Choroid plexus epithelial cell (primary cell): ENCODE results near the gene MAST3.

Source experiments
- DNase-seq: peaks from one replicate; pipeline ENCODE4 v3.0.0-alpha.2; 2010; ENCODE audit warnings: low read depth
- H3K4me3 ChIP-seq: 2 replicates; pipeline ENCODE4 v1.5.1; 2011; ENCODE audit warnings: low read depth, mild to moderate bottlenecking, control low read depth, low read length, moderate library complexity
- TF ChIP-seq, protein P1 (sequence below): conservative IDR thresholded peaks from 2 replicates; pipeline ENCODE4 v1.5.1; 2011; ENCODE audit warnings: low read depth, mild to moderate bottlenecking, control low read depth, inconsistent platforms, low read length, moderate library complexity

Gene MAST3

DNA sequence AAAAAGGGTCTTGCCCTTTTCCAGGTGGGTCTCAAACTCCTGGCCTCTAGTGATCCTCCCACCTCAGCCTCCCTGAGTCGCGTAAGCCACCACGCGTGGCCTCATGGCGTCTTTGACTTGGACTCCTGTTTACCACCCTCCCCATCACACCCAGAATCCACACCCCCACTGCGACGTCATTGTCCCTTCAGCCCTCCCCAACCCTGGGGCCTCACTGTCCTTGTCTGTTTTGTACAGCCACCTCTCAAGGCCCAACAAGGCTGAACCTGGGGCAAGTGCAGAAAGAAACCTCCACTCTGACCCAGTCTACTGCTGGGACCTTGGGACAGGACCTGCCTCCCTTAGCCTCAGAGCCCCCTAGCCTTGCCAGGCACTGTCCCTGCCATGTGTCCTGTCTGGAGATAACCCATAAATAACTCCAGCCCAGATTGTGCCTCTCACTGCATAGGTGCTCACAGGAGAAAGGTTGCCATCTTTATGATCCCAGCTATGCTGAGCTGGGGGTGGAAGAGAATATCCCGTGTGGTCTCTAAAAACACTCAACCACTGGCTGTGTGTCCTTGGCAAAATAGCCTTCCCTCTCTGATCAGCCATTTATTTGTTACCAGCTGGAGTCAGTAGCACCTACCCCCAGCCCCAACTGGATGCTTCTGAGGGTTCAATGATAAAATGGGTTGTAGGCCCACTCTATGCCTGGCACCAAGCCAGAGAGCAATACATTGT lies 74.2 kb downstream of the MAST3 start:
- no peak for DNase-seq
- H3K4me3 ChIP-seq, result no peak overlapping the region
- TF ChIP-seq, protein P1, sequence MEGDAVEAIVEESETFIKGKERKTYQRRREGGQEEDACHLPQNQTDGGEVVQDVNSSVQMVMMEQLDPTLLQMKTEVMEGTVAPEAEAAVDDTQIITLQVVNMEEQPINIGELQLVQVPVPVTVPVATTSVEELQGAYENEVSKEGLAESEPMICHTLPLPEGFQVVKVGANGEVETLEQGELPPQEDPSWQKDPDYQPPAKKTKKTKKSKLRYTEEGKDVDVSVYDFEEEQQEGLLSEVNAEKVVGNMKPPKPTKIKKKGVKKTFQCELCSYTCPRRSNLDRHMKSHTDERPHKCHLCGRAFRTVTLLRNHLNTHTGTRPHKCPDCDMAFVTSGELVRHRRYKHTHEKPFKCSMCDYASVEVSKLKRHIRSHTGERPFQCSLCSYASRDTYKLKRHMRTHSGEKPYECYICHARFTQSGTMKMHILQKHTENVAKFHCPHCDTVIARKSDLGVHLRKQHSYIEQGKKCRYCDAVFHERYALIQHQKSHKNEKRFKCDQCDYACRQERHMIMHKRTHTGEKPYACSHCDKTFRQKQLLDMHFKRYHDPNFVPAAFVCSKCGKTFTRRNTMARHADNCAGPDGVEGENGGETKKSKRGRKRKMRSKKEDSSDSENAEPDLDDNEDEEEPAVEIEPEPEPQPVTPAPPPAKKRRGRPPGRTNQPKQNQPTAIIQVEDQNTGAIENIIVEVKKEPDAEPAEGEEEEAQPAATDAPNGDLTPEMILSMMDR, result no peak

DNA sequence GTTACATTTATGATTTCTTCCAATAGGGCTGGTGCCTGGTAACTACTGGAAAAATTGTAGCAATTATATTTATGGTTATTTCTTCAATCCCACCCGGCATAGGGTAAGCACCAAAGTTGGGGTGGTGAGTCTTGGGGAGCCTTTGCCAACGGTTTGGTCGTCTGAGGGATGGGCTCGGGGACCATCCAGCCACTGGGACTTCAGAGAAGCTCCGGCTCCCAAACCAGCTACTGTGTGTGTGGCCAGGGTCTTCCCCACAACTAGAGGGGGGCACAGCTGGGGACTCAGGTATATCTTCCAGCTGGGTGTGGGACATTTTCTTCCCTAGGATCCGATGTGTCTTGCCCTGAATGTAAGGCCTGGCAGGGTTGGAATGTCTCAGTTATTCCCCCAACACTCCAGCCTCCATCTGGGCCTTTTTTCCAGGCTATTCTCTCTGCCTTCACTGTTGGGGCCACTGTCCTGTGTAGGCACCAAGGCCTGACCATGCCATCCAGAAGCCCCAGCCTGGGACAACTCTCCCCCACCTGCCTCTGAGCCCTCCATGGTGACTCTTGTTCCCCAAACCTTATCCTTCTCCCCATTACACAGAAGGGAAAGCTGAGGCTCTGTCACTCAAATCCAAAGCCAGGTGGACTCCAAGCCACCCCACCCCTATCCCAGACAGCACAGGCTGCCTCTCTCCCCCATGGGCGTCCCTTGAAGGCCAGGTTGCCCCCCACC lies 74.9 kb downstream of the MAST3 start:
- H3K4me3 ChIP-seq, result no peak overlapping the region
- TF ChIP-seq, protein P1, result no peak
- no peak for DNase-seq

DNA sequence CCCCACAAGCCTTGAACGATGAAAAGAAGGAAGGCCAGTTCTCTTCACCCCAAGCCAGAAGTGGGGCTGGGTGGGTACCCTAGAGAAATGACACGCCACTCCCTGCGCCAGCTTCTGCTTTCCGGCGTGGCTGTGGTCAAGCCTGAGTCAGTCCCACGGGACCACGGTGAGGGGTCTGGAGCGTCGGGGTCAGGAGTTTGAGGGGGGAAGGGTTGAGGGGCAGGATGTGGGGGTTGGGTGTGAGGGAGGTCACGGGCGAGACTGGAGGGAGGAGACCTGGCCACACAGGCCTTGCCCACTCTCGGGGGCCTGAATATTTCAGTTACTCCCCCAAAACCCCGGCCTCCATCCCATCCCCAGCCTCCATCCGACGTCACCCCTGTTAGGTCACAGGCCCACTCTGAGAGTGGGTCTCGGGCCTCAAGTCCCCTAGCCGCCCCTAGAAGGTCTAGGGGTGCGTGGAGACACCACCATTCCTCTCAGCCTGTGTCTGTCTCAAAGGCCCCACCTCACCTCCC lies 75.5 kb downstream of the MAST3 start:
- TF ChIP-seq, protein P1, result no peak
- no peak for DNase-seq
- peak overlapping the region; percentile 70 for H3K4me3 ChIP-seq

DNA sequence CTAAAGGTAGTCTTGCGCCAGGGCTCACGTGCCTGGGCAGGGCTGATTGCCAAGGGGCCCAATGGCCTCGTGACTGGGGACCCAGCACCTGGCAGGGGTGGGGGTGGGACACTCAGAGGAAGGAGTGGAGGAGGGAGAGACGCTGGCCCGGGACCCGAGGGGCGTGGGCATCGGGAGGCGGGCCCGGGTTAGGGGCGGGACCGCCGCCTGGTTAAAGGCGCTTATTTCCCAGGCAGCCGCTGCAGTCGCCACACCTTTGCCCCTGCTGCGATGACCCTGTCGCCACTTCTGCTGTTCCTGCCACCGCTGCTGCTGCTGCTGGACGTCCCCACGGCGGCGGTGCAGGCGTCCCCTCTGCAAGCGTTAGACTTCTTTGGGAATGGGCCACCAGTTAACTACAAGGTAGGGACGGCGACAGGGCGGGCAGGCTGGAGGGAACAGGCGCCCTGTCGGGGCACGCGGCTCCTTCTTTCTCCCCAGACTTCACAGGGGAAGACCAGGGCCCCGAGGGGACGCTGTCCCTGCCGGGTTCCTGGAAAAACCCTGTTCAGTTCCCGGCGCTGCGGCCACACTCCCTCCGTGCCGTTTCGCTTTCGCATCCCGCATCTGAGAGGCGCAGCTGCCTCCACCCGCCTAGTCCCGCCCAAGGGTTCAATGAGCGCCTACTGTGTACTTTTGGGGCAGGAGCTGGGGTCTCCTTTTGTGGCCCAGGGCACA lies 76.2 kb downstream of the MAST3 start, which contains the start of gene IFI30:
Gene IFI30, plus strand, starts transcription at position 242 of the 717 bp plus-strand sequence. Its CDS starts 29 bp downstream, at position 271.
- TF ChIP-seq, protein P1, result no peak
- peak within 1 kb of the TSS; percentile 70 for H3K4me3 ChIP-seq
- DNase-seq, result peak; percentile 25

DNA sequence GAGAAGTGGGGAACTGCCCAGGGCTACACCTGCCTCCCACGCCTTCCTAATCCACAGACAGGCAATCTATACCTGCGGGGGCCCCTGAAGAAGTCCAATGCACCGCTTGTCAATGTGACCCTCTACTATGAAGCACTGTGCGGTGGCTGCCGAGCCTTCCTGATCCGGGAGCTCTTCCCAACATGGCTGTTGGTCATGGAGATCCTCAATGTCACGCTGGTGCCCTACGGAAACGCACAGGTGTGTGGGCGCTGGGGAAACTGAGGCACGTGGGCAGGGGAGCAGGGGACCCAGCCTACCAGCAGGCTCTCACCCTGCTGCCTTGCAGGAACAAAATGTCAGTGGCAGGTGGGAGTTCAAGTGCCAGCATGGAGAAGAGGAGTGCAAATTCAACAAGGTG lies 77.4 kb downstream of the MAST3 start:
- TF ChIP-seq, protein P1, result no peak
- H3K4me3 ChIP-seq, result no peak overlapping the region
- no peak for DNase-seq

DNA sequence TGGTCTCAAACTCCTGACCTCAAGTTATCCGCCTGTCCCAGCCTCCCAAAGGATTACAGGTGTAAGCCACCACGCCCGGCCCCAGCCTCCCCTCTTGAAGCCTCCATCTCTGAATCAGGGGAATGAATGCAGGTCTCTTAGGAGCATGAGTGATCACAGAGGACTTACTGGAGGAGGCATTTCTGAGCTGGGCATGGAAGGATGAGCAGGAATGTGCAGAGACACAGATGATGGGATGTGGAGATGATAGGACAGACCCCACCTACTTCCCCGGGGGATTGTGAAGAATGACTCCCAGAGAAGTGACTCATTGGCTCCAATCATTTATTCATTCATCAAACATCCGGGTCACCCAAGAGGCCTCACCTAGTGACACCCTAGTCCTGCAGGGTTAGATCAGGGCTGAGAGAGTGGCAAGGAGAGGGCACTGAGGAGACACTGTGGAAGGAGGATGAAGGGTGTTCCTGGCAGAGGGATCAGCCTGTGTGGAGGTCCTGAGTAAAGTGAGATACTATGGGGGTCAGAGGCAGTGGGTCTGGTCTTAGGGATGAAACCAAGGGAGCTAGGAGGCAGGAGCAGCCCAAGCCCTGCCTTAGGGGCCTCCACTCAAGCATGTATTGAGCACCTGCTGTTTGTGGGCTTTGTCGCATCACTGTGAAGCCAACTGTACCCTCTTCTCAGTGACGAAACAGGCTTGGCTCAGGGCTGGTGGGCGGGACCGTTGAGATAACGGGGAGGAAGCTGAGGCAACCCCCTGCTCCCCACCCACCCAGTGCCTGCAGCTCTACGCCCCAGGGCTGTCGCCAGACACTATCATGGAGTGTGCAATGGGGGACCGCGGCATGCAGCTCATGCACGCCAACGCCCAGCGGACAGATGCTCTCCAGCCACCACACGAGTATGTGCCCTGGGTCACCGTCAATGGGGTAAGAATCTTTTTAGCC lies 79.1 kb downstream of the MAST3 start:
- DNase-seq, result no peak
- TF ChIP-seq, protein P1, result no peak

More for the DNA sequence above, 79.1 kb downstream of the MAST3 start:
- no peak overlapping the region for H3K4me3 ChIP-seq
